Measurements from ENCODE around the gene ST6GALNAC2.

Gene ST6GALNAC2

DNA sequence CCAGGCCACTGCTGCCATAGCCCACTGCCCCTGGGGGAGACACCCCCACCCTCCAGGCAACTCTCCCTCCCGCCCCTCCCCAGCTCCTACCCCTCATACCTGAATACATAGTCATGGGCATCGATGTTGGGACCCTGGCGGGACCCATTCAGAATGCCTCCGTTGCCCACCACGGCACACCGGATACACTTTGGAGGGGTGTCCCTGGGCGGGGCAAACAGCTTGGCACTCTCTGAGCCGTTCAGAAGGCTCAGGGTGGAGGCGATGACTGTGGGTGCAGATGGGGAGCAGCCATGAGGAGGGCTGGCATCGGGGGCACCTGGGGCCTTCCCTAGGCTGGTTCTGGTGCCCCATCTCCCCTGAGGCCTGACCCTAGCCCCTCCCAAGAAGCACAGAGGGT, 12.6 kb downstream of the ST6GALNAC2 start:
- no peak for DNase-seq (ENCODE audit: extremely low spot score)
- TF ChIP-seq CTBP1 (IDR thresholded peaks at IDR 0.05; ENCODE audit: borderline replicate concordance) (no peak), TARDBP (IDR thresholded peaks at IDR 0.05) (no peak), SP1 (IDR thresholded peaks at IDR 0.05) (no peak), SUZ12 (IDR thresholded peaks at IDR 0.05) (no peak), ELF4 (IDR thresholded peaks at IDR 0.05) (no peak)
- TF ChIP-seq, protein P1, sequence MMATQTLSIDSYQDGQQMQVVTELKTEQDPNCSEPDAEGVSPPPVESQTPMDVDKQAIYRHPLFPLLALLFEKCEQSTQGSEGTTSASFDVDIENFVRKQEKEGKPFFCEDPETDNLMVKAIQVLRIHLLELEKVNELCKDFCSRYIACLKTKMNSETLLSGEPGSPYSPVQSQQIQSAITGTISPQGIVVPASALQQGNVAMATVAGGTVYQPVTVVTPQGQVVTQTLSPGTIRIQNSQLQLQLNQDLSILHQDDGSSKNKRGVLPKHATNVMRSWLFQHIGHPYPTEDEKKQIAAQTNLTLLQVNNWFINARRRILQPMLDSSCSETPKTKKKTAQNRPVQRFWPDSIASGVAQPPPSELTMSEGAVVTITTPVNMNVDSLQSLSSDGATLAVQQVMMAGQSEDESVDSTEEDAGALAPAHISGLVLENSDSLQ (IDR thresholded peaks at IDR 0.05): no peak
- CTCF ChIA-PET: no interaction called here
- POLR2A ChIA-PET: interaction anchor here (0.6 kb wide), 1 partner anchor 213 kb away, joined by 3 read pairs; no protein-coding TSS in a partner anchor

DNA sequence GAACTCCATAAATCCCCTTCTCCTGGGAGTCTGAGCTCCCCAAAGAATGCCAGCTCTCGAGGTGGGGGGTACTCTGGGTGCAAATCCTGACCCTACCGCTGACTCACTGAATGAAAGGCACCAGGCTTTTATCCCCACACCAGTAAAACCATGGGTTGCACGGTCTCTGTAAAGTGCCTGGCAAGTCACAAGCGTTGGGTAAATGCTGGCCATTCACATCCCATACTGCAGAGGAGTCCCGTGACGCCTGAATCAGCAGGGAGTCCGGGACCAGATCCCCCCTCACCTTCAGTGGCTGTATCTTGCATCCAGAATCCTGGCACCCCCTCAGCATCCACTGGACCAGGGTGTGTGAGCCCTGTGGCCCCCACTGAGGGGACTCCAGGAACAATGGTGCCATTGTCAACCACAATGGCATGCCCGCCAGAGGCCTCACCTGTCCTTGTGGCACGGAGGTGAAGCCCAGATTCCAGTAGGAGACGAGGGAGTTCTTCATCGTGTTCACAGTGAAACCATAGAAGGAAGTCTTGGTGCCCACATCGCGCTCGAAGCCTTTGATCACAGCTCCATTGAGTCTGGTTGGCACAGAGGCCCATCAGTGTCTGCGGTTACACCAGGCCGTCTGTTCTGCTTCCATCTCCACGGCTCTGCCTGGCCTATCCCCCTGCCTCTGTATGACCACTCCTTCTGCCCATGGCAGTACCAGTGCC, 13.3 kb downstream of the ST6GALNAC2 start:
- TF ChIP-seq ELF4 (IDR thresholded peaks at IDR 0.05) (no peak), SUZ12 (IDR thresholded peaks at IDR 0.05) (no peak), TARDBP (IDR thresholded peaks at IDR 0.05) (no peak), NFRKB (IDR thresholded peaks at IDR 0.05) (no peak)
- TF ChIP-seq, protein P1 (IDR thresholded peaks at IDR 0.05): no peak
- POLR2A ChIA-PET: interaction anchor here (1.3 to 1.7 kb wide), 2 partner anchors 8 to 43 kb away, joined by 4 read pairs; no protein-coding TSS in a partner anchor
- DNase-seq (ENCODE audit: extremely low spot score): no peak
- CTCF ChIA-PET: interaction anchor here (1.1 kb wide), 1 partner anchor 14 kb away, joined by 3 read pairs; no protein-coding TSS in a partner anchor

DNA sequence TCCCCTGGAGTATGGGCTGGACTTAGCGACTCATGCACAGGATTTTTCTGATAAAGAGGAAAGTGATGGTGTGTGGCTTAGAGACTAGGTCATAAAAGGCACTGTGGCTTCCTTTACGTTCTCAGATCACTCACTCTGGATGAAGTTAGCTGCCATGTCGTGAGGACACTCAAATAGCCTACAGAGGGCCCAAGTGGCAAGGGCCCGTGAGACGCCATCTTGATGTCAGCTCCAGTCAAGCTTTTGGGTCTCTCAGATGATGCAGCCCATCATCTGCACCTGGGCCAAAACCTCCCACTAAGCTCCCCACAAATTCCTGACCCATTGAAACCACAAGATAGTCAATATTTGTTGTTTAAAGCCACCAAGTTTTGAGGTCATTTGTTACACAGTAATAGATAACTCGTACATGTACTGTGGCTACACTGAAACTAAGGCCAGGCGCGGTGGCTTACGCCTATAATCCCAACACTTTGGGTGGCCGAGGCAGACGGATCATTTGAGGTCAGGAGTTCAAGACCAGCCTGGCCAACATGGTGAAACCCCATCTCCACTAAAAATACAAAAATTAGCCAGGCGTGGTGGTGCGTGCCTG, 14.7 kb downstream of the ST6GALNAC2 start:
- no peak for DNase-seq (ENCODE audit: extremely low spot score)
- ChIA-PET CTCF (interaction anchor here (1.1 kb wide), 1 partner anchor 13 kb away, joined by 3 read pairs; no protein-coding TSS in a partner anchor), POLR2A (interaction anchor here (1.3 to 3.0 kb wide), 3 partner anchors 9 to 41 kb away, joined by 4 to 14 read pairs (median 4); no protein-coding TSS in a partner anchor)
- TF ChIP-seq LEF1 (IDR thresholded peaks at IDR 0.05; ENCODE audit: borderline replicate concordance) (no peak), SUZ12 (IDR thresholded peaks at IDR 0.05) (no peak), FOXA1 (IDR thresholded peaks at IDR 0.05) (no peak), CTBP1 (IDR thresholded peaks at IDR 0.05; ENCODE audit: borderline replicate concordance) (no peak)

DNA sequence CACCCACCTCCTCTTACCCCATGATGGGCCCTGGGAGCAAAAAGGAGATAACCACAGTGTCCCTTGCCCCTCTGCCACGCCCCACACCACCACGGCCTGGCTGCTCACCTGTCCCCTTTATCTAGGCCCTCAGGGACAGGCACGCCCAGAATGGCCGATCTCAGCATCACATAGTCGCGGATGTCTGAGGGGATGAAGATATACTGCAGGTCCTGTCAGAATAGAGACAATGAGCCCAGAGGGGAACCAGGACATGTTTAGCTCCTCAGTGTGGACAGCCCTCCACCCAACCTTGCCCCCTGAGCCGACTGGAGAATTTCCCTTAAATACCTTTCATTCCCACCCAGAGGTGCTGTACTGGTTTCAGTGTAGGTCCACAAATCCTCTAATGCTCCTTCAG, 15.2 kb downstream of the ST6GALNAC2 start:
- TF ChIP-seq NFRKB (IDR thresholded peaks at IDR 0.05) (no peak), ELF4 (IDR thresholded peaks at IDR 0.05) (no peak), TARDBP (IDR thresholded peaks at IDR 0.05) (no peak), ZNF384 (IDR thresholded peaks at IDR 0.05) (no peak), HDGF (IDR thresholded peaks at IDR 0.05; ENCODE audit: borderline replicate concordance) (no peak), L3MBTL2 (conservative IDR thresholded peaks at IDR 0.05) (no peak), SP1 (IDR thresholded peaks at IDR 0.05) (no peak), SUZ12 (IDR thresholded peaks at IDR 0.05) (no peak), FOXM1 (IDR thresholded peaks at IDR 0.05; ENCODE audit: borderline replicate concordance) (no peak)
- ChIA-PET CTCF (interaction anchor here (1.2 kb wide), 1 partner anchor 53 kb away, joined by 4 read pairs; no protein-coding TSS in a partner anchor), POLR2A (interaction anchor here (1.7 to 3.0 kb wide), 2 partner anchors 13 to 41 kb away, joined by 4 to 14 read pairs; no protein-coding TSS in a partner anchor)
- no peak for DNase-seq (ENCODE audit: extremely low spot score)

DNA sequence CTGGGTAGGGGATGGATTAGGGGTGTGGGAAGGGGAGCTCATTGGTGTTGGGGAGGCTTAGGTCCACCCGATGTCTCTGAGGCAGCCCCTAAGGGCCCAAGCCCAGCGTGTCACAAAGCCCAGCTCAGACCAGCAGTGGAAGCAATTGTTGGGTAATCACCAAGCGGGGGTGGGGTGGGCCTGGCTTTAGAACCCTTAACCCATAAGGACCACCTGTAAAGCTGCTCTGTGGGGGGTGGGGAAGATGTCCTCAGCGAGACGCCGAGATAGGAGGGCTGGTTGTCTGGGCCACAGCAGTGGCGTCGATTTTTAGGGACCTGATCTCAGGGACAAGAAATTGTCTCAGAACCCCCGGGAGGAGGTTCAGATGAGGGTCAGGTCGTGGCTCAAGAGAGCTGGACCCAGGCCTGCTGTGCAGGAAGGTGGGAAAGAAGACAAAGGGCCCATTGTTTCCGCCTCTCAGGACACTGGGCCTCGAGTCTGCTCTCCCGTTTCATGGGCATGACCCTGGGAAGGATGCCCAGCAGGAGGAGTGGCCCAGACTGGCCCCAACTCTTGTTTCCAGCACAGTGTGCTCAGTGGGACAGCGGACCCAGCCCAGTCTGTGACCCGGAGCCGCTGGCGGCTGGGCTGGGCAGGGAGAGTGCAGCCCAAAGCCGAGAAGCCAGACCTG, 15.9 kb downstream of the ST6GALNAC2 start:
- TF ChIP-seq ELF4 (IDR thresholded peaks at IDR 0.05) (no peak), FOXA1 (IDR thresholded peaks at IDR 0.05) (no peak), ARNT (IDR thresholded peaks at IDR 0.05) (no peak), BHLHE40 (IDR thresholded peaks at IDR 0.05; ENCODE audit: borderline replicate concordance) (no peak), NFRKB (IDR thresholded peaks at IDR 0.05) (no peak), SP1 (IDR thresholded peaks at IDR 0.05) (no peak)
- CTCF ChIA-PET: interaction anchor here (1.2 kb wide), 1 partner anchor 54 kb away, joined by 4 read pairs; no protein-coding TSS in a partner anchor
- POLR2A ChIA-PET: interaction anchor here (3.0 kb wide), 1 partner anchor 12 kb away, joined by 14 read pairs; no protein-coding TSS in a partner anchor
- DNase-seq (ENCODE audit: extremely low spot score): no peak

DNA sequence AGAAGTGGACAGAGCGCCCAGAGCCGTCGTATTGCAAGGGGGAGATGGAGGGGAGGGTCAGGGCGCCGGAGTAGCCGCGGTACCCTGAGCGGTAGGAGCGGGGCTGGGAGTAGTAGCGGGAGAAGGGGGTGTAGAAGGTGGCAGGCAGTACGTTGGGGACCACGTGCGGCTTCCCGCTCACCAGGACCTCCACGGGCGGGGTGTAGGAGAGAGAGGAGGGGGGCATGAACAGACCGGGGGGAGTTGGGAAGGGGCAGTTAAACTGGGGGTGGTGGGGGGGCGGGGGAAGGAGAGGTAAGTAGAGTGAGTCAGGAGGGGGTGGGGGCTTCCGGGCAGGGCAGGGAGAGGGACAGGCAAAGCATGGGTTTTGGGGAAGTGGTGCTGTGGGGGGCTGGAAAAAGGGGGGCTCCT, 16.8 kb downstream of the ST6GALNAC2 start:
- DNase-seq (ENCODE audit: extremely low spot score): no peak
- TF ChIP-seq, protein P1 (IDR thresholded peaks at IDR 0.05): no peak
- TF ChIP-seq SP1 (IDR thresholded peaks at IDR 0.05): no peak
- TF ChIP-seq FOXK2 (IDR thresholded peaks at IDR 0.05): no peak
- no peak for TF ChIP-seq TARDBP (IDR thresholded peaks at IDR 0.05)
- TF ChIP-seq L3MBTL2 (conservative IDR thresholded peaks at IDR 0.05): peak; percentile 28; the same call in 1 of the 2 replicates
- CTCF ChIA-PET: no interaction called here
- POLR2A ChIA-PET: interaction anchor here (1.6 to 3.0 kb wide), 2 partner anchors 11 to 103 kb away, joined by 7 to 14 read pairs; no protein-coding TSS in a partner anchor
